OCI-LY7 (cell line): ENCODE data around the gene NREP. TPM values are rescaled to one million over a fixed set of nuclear protein-coding genes. Genes with fewer than 3 reads are reported as not detected.

Experiments
- BruUV-seq: library from RNA; stranded (reverse); fragments of 400-500 nt; replicated peaks from 2 replicates; lab custom pipeline; 2021; lab: Mats Ljungman, UMichigan
- CTCF ChIA-PET: fragments of 300-600 bp; sonication (Branson Sonifier 250); formaldehyde crosslinking; loops from one replicate; lab custom pipeline; 2022; ENCODE audit warnings: antibody characterized with exemption; ENCODE audit not compliant: unreplicated experiment; lab: Charles Lee
- POLR2A ChIA-PET: fragments of 300-600 bp; sonication (Branson Sonifier 250); formaldehyde crosslinking; loops from one replicate; lab custom pipeline; 2022; ENCODE audit warnings: antibody characterized with exemption; lab: Charles Lee
- DNase-seq: peaks from one replicate; pipeline ENCODE4 v3.0.0-alpha.2; 2015; ENCODE audit warnings: low spot score
- H2AFZ ChIP-seq: fragments of 200-600 bp; sonication (generic), shearing (Covaris generic); 2 replicates; pipeline ENCODE4 v1.6.1; 2014; ENCODE audit warnings: mild to moderate bottlenecking, antibody characterized with exemption, low read length, moderate library complexity
- H3K27ac ChIP-seq: fragments of 200-600 bp; sonication (generic); 2 replicates; pipeline ENCODE4 v1.5.1; 2014; ENCODE audit warnings: mixed run types, low read depth, mild to moderate bottlenecking, moderate library complexity, low read length, inconsistent platforms; ENCODE audit not compliant: poor library complexity, severe bottlenecking
- H3K36me3 ChIP-seq: fragments of 200-600 bp; sonication (generic); 2 replicates; pipeline ENCODE4 v1.6.1; 2014; ENCODE audit warnings: mild to moderate bottlenecking, antibody characterized with exemption, low read length, moderate library complexity, mixed read lengths; ENCODE audit not compliant: insufficient read depth
- H3K4me1 ChIP-seq: fragments of 200-600 bp; sonication (generic); 2 replicates; pipeline ENCODE4 v1.5.1; 2014; ENCODE audit warnings: mild to moderate bottlenecking, low read length; ENCODE audit not compliant: insufficient read depth, poor library complexity, severe bottlenecking
- H3K4me2 ChIP-seq: fragments of 200-600 bp; sonication (generic); 2 replicates; pipeline ENCODE4 v1.6.1; 2014; ENCODE audit warnings: mild to moderate bottlenecking, low read length
- H3K4me3 ChIP-seq: fragments of 200-600 bp; sonication (generic); 2 replicates; pipeline ENCODE4 v1.5.1; 2014; ENCODE audit warnings: mild to moderate bottlenecking, low read depth, low read length; ENCODE audit not compliant: poor library complexity, severe bottlenecking
- H3K79me2 ChIP-seq: fragments of 200-600 bp; sonication (generic); 2 replicates; pipeline ENCODE4 v1.6.1; 2016; ENCODE audit warnings: low read depth, mild to moderate bottlenecking, low read length, moderate library complexity, mixed read lengths; ENCODE audit not compliant: insufficient read depth
- H3K9me2 ChIP-seq: fragments of 200-600 bp; sonication (generic); 2 replicates; pipeline ENCODE4 v1.6.1; 2016; ENCODE audit warnings: mild to moderate bottlenecking, low read length, mixed read lengths; ENCODE audit not compliant: insufficient read depth
- H3K9me3 ChIP-seq: fragments of 200-600 bp; sonication (generic); 2 replicates; pipeline ENCODE4 v1.6.1; 2014; ENCODE audit warnings: mild to moderate bottlenecking, mixed run types, low read length, mixed read lengths
- H4K20me1 ChIP-seq: fragments of 200-600 bp; sonication (generic); 2 replicates; pipeline ENCODE4 v1.6.1; 2014; ENCODE audit warnings: mild to moderate bottlenecking, antibody characterized with exemption, low read length, moderate library complexity, mixed read lengths; ENCODE audit not compliant: insufficient read depth
- CTCF ChIP-seq: fragments of 200-600 bp; sonication (generic); conservative IDR thresholded peaks from 2 replicates; pipeline ENCODE4 v1.5.1; 2014; ENCODE audit warnings: mild to moderate bottlenecking, antibody characterized with exemption, low read length, moderate library complexity, mixed read lengths
- EZH2phosphoT487 ChIP-seq: fragments of 200-600 bp; sonication (generic); IDR thresholded peaks from 2 replicates; pipeline ENCODE4 v1.6.1; 2018; ENCODE audit warnings: low read depth, borderline replicate concordance, mild to moderate bottlenecking, mixed run types, antibody characterized with exemption, low read length, moderate library complexity, mixed read lengths
- intact Hi-C: fragments of 100-400 bp; cut with micrococcal nuclease; formaldehyde crosslinking; loops from one replicate; pipeline ENCODE4 v1.10.0; 2022; ENCODE audit not compliant: unreplicated experiment
- total RNA-seq, 2 experiments: library from RNA; depleted of rRNA in 1 of 2; stranded (reverse); fragments of >200 nt in 1 of 2; shearing (Covaris generic) in 1 of 2; gene quantifications; 2 replicates each; pipeline ENCODE4 v1.2.3, GENCODE V29; 2014 to 2022

The NREP gene
- total RNA-seq, 2 experiments from 2014 or later = 40.0 to 100 TPM

- intact Hi-C loops = loop anchor here (10.0 kb wide), 1 partner anchor 215 kb away; no protein-coding TSS in a partner anchor
- H3K4me1 ChIP-seq = peaks cover 26% of the 10 kb centered on the region
- no peak overlapping the region for H3K27ac ChIP-seq
- POLR2A ChIA-PET = no interaction called here
- no peak overlapping the region for H3K4me2 ChIP-seq
- no peaks in the 10 kb centered on the region for H3K36me3 ChIP-seq
- no peaks in the 10 kb centered on the region for H4K20me1 ChIP-seq
- H3K9me2 ChIP-seq = no peaks in the 10 kb centered on the region
- H3K79me2 ChIP-seq = no peaks in the 10 kb centered on the region
- CTCF ChIA-PET = no interaction called here
- no TSS peak for BruUV-seq
- H3K4me3 ChIP-seq = no peak overlapping the region
- H2AFZ ChIP-seq = no peak overlapping the region
- H3K9me3 ChIP-seq = no peaks in the 10 kb centered on the region
- no peak for DNase-seq
- TF ChIP-seq CTCF = no peak
- no peak for TF ChIP-seq EZH2phosphoT487
Measured at GRCh38 chr5:111769541-111769940, 12.5 kb upstream of the NREP start.

GRCh38 chr5:111765613-111766571, 8.9 kb upstream of the NREP start:
- Histone ChIP-seq H3K36me3 (no peaks in the 10 kb centered on the region), H3K4me1 (peaks cover 8% of the 10 kb centered on the region), H3K9me3 (no peaks in the 10 kb centered on the region), H4K20me1 (no peaks in the 10 kb centered on the region), H3K9me2 (no peaks in the 10 kb centered on the region), H3K27ac (no peak overlapping the region), H3K79me2 (no peaks in the 10 kb centered on the region), H3K4me3 (no peak overlapping the region), H3K4me2 (no peak overlapping the region), H2AFZ (no peak overlapping the region)
- BruUV-seq = no TSS peak
- ChIA-PET CTCF (no interaction called here), POLR2A (no interaction called here)
- TF ChIP-seq CTCF (no peak), EZH2phosphoT487 (no peak)
- DNase-seq = no peak
- intact Hi-C loops = loop anchor here (10.0 kb wide), 1 partner anchor 211 kb away; no protein-coding TSS in a partner anchor

GRCh38 chr5:111764019-111764418, 7.0 kb upstream of the NREP start:
- Histone ChIP-seq H3K36me3 (no peaks in the 10 kb centered on the region), H4K20me1 (no peaks in the 10 kb centered on the region), H3K9me3 (no peaks in the 10 kb centered on the region), H3K79me2 (no peaks in the 10 kb centered on the region), H3K27ac (no peak overlapping the region), H2AFZ (no peak overlapping the region), H3K4me2 (no peak overlapping the region), H3K4me1 (peaks cover 4% of the 10 kb centered on the region), H3K4me3 (no peak overlapping the region), H3K9me2 (no peaks in the 10 kb centered on the region)
- DNase-seq = no peak
- no TSS peak for BruUV-seq
- POLR2A ChIA-PET = no interaction called here
- CTCF ChIA-PET = no interaction called here
- intact Hi-C loops = loop anchor here (10.0 kb wide), 1 partner anchor 209 kb away; no protein-coding TSS in a partner anchor
- no peak for TF ChIP-seq EZH2phosphoT487
- TF ChIP-seq CTCF = no peak
